GM10266 (cell line): Measurements from ENCODE around the gene RAPGEF5.

Experiments used
- DNase-seq: peaks from one replicate; pipeline ENCODE4 v3.0.0; 2012; ENCODE audit errors: extremely low spot score
- TF ChIP-seq, protein P1 (sequence below): IDR thresholded peaks from 2 replicates; pipeline ENCODE4 v1.5.1; 2012; ENCODE audit warnings: mild to moderate bottlenecking, low read depth; ENCODE audit not compliant: control insufficient read depth, insufficient read depth; ENCODE audit errors: missing control alignments

Gene RAPGEF5

DNA sequence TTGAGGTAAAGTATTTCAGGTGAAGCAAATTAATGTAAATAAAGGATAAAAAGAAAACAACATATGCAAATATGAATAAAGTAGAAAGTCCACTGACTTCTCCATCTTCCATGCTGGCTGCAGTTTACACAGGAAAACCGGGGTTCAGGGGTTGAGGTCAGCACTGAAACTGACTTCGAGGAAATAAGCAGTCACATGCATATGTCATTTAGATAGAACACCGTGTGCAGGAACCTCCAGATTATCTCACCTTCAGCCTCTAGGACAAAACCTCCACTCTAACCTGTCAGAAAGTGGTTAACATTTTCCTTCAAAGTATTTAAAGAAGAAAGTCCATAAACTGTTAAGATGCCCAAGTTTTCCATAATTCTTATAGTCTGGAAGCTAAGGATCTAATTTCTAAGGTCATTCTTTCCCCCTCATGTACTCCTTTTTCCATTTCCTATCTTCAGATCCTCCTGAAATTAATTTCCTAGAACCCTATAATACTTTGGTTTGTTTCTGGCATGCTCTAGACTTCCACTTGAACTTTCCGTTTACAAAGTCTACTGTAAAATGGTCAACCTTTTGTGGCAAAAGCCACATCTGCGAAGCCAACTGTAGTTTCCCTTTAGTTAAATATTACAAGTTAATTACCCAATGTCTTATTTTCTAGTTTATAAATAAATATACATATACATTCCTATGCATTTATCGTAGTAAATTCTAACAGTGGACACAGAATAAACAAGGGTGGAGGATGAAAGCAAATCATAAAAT is 173.3 kb downstream of the RAPGEF5 start:
- TF ChIP-seq, protein P1, sequence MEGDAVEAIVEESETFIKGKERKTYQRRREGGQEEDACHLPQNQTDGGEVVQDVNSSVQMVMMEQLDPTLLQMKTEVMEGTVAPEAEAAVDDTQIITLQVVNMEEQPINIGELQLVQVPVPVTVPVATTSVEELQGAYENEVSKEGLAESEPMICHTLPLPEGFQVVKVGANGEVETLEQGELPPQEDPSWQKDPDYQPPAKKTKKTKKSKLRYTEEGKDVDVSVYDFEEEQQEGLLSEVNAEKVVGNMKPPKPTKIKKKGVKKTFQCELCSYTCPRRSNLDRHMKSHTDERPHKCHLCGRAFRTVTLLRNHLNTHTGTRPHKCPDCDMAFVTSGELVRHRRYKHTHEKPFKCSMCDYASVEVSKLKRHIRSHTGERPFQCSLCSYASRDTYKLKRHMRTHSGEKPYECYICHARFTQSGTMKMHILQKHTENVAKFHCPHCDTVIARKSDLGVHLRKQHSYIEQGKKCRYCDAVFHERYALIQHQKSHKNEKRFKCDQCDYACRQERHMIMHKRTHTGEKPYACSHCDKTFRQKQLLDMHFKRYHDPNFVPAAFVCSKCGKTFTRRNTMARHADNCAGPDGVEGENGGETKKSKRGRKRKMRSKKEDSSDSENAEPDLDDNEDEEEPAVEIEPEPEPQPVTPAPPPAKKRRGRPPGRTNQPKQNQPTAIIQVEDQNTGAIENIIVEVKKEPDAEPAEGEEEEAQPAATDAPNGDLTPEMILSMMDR = no peak
- DNase-seq = no peak

DNA sequence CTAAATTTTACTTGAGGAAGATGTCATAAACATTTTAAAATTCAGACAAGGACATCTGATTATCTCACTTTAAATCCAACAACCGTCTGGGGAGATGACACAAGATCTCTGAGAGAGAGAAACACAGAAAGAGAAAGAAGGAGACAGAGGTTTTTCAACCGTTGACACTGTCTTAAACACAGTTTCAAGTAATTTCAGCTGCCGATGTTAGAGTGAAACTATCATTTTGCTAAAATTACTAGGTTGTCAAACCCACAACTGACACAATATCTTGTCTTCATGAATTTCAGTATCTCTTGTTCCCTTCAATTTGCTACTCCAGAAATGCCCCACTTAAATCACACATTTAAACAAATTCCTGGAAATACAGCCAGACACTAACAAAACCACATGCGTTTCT is 174.8 kb downstream of the RAPGEF5 start:
- TF ChIP-seq, protein P1 = no peak
- DNase-seq = no peak

DNA sequence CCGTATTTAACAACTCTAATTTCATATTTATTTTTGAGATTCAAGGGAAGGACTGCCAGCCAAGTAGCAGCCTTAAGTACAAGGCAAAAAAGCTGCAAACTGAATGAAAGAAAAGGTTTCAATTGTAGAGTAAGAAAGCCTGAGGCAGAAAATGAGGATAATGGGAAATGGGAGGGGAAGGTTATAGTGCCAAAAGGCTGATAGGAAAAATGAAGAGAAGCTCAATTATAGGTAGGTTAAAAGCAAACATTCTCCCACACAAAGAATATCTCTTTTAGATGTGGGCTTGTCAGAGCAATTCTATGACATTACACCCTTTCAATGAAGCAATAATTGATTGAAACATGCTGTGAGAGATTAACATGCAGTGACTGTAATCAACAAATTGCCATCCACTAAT is 175.3 kb downstream of the RAPGEF5 start:
- no peak for DNase-seq
- TF ChIP-seq, protein P1 = no peak

DNA sequence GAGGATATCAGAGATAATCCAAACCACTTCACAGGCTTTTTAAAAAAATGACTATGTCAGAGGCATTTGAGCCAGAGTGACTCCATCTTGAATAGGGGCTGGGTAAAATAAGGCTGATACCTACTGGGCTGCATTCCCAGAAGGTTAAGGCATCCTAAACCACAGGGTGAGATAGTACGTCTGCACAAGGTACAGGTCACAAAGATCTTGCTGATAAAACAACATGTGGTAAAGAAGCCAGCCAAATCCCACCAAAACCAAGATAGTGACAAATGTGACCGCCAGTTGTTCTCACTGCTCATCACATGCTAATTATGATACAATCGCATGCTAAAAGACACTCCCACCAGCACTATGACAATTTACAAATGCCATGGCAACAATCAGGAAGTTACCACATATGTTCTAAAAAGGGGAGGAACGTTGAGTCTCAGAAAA is 177.5 kb downstream of the RAPGEF5 start:
- no peak for DNase-seq
- TF ChIP-seq, protein P1 = no peak

DNA sequence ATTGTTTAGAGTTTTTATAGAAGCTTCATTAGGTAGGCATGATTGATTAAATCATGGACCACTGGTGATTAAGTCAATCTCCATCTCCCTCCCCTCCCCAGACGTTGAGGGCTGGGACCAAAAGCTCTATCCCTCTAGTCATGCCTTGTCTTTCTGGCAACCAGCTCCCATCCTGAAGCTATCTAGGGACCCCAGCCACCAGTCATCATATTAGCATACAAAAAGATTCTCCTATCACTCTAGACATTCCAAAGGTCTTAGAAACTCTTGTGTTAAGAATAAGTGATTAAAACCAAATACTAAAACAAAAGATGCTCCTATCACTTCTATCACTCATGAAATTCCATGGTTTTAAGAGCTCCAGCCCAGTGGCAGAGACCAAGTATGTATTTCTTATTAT is 178.2 kb downstream of the RAPGEF5 start:
- TF ChIP-seq, protein P1 = no peak
- no peak for DNase-seq

DNA sequence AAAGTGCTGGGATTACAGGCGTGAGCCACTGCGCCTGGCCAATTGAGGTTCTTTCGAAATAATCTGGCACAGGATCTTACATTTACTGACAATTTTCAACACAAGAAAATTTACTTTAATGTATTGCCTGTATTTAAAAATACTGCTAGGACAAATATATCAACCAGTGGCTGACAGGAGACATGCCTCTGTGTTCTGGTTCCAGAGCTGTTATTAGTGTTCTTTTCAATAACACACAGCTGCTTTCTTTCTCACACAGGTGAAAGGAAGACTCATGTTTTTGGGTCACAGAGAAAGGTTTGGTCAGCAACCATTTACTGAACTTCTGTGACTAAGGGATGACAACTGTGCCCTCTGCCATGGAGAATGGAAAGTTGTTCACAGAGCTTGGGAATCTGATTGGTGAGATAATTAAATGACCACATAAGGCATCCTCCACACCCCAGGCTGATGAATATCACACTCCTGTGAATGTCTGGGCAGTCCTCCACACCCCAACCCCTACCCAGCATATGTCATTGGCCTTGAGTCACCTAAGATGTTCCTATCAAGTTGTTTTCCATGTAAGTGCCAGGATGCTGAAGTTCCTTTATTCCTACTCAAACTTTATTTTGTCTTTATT is 180.1 kb downstream of the RAPGEF5 start:
- DNase-seq = no peak

More for the DNA sequence above, 180.1 kb downstream of the RAPGEF5 start:
- TF ChIP-seq, protein P1 = no peak
